Measurements from ENCODE around the gene CNOT9. TPM values are rescaled to one million over a fixed set of nuclear protein-coding genes. Genes with fewer than 3 reads are reported as not detected.

CNOT9 gene
- total and polyA plus RNA-seq, 2 of the 13 experiments (the other 11 are each of a cell fraction or from before 2014, with no cell fraction given): 82.6 to 92.4 TPM

GRCh38 chr2:218568190-218569037, at the start of gene CNOT9, which contains the start of gene USP37 (continued):
- TF ChIP-seq HHEX (CRISPR knock-in tag; IDR thresholded peaks at IDR 0.05) (0 out of 2 replicates have a peak, but pooled peaks have one; percentile 6), SETDB1 (CRISPR knock-in tag; IDR thresholded peaks at IDR 0.05; ENCODE audit: borderline replicate concordance) (peak; percentile 65; the same call in 1 of the 2 replicates), ZFP62 (CRISPR knock-in tag; IDR thresholded peaks at IDR 0.05) (no peak), REL (CRISPR knock-in tag; conservative IDR thresholded peaks at IDR 0.05) (peak; percentile 92; the same call in 1 of the 2 replicates), MXI1 (IDR thresholded peaks at IDR 0.05; ENCODE audit: borderline replicate concordance, low read depth, low read length) (peak; percentile 97), SP1 (IDR thresholded peaks at IDR 0.05) (peak; percentile 4; the same call in 1 of the 2 replicates), SP1 (CRISPR knock-in tag; IDR thresholded peaks at IDR 0.05) (peak; percentile 95), ZNF761 (CRISPR knock-in tag; conservative IDR thresholded peaks at IDR 0.05) (peak; percentile 97), BCL6 (CRISPR knock-in tag; IDR thresholded peaks at IDR 0.05) (peak; percentile 14), MAX (IDR thresholded peaks at IDR 0.05) (peak; percentile 100), POLR2A (IDR thresholded peaks at IDR 0.05; ENCODE audit: insufficient read depth in 1 of 2, low read depth in 2 of 2, low read length in 2 of 2) (peak; percentile 92 to 98), SNAI1 (CRISPR knock-in tag; IDR thresholded peaks at IDR 0.05; ENCODE audit: borderline replicate concordance) (peak; percentile 63; the same call in 1 of the 2 replicates), AKAP8 (CRISPR knock-in tag; IDR thresholded peaks at IDR 0.05) (peak; percentile 65; the same call in 1 of the 2 replicates), ZNF20 (CRISPR knock-in tag; IDR thresholded peaks at IDR 0.05) (peak; percentile 76; the same call in 1 of the 2 replicates), ZNF383 (CRISPR knock-in tag; IDR thresholded peaks at IDR 0.05; ENCODE audit: borderline replicate concordance) (no peak), ATAD3A (CRISPR knock-in tag; IDR thresholded peaks at IDR 0.05) (no peak), ZNF800 (CRISPR knock-in tag; IDR thresholded peaks at IDR 0.05) (peak; percentile 30), ZNF792 (CRISPR knock-in tag; IDR thresholded peaks at IDR 0.05) (peak; percentile 99), SRF (IDR thresholded peaks at IDR 0.05; ENCODE audit: low read depth, low read length) (peak; percentile 44; the same call in 1 of the 2 replicates), ZNF777 (CRISPR knock-in tag; IDR thresholded peaks at IDR 0.05) (peak; percentile 46; the same call in 1 of the 2 replicates), ZNF136 (CRISPR knock-in tag; IDR thresholded peaks at IDR 0.05; ENCODE audit: low read depth) (peak; percentile 99), ZUFSP (CRISPR knock-in tag; IDR thresholded peaks at IDR 0.05; ENCODE audit: borderline replicate concordance) (no peak), ZNF432 (CRISPR knock-in tag; IDR thresholded peaks at IDR 0.05; ENCODE audit: borderline replicate concordance) (no peak), ZNF143 (CRISPR knock-in tag; IDR thresholded peaks at IDR 0.05) (peak; percentile 43), E2F2 (CRISPR knock-in tag; IDR thresholded peaks at IDR 0.05; ENCODE audit: borderline replicate concordance) (peak; percentile 95; the same call in 1 of the 2 replicates)

Measured in HepG2 (cell line).